Tibial nerve (tissue), 4 donors: ENCODE data around the gene RAB3A. TPM values are rescaled to one million over a fixed set of nuclear protein-coding genes. Genes with fewer than 3 reads are reported as not detected.

Experiments
- DNase-seq, 2 donors: peaks; one replicate each; pipeline ENCODE4 v3.0.0-alpha.2; 2019; ENCODE audit warnings: low spot score in 2 of 2
- H3K27ac ChIP-seq, 4 donors: fragments of 200-600 bp; sonication (generic) in 3 of 4; one replicate each; pipeline ENCODE4 v1.5.1; 2017 to 2019; ENCODE audit warnings: mild to moderate bottlenecking in 1 of 4
- H3K27me3 ChIP-seq, 2 donors: fragments of 200-600 bp; sonication (generic) in 1 of 2; one replicate each; pipeline versions ENCODE4 v1.5.1 to v1.6.0; 2017 to 2019
- H3K36me3 ChIP-seq, 3 donors: fragments of 200-600 bp; sonication (generic); one replicate each; pipeline ENCODE4 v1.5.1; 2018 to 2019
- H3K4me1 ChIP-seq, 4 donors: fragments of 200-600 bp; sonication (generic) in 3 of 4; one replicate each; pipeline ENCODE4 v1.5.1; 2017 to 2019
- H3K4me3 ChIP-seq, 4 donors: fragments of 200-600 bp; sonication (generic) in 3 of 4; one replicate each; pipeline ENCODE4 v1.5.1; 2017 to 2019; ENCODE audit warnings: mild to moderate bottlenecking in 1 of 4, moderate library complexity in 1 of 4
- H3K9me3 ChIP-seq, 4 donors: fragments of 200-600 bp; sonication (generic) in 3 of 4; one replicate each; pipeline ENCODE4 v1.5.1; 2017 to 2019
- EP300 ChIP-seq, 2 donors: sonication (generic); formaldehyde crosslinking; IDR thresholded peaks; one replicate each; pipeline ENCODE4 v1.6.1; 2017; ENCODE audit warnings: antibody characterized with exemption in 2 of 2, mild to moderate bottlenecking in 1 of 2
- POLR2A ChIP-seq, 2 donors: fragments of 450-650 bp; IDR thresholded peaks; one replicate each; pipeline ENCODE4 v1.6.1; 2017; ENCODE audit warnings: antibody characterized with exemption in 2 of 2, mild to moderate bottlenecking in 2 of 2, moderate library complexity in 2 of 2
- WGBS, 2 donors: methylation state at CpG; one replicate each; pipeline ENCODE4 v1.1.5; 2018; 5-methylcytosine and 5-hydroxymethylcytosine counted together
- total RNA-seq, 4 donors: library from RNA; depleted of rRNA; stranded (reverse); fragments of >200 nt; gene quantifications; one replicate each; pipeline ENCODE4 v1.1.0, GENCODE V29; 2016
- TF ChIP-seq, protein P1 (sequence below), 5 experiments: fragments of 200-600 bp in 3 of 5; fragments of 450-650 bp in 2 of 5; sonication (generic) in 3 of 5; IDR thresholded peaks; one replicate each; pipeline ENCODE4 v1.5.1; 2016 to 2019; ENCODE audit warnings: antibody characterized with exemption in 5 of 5, mild to moderate bottlenecking in 3 of 5, moderate library complexity in 2 of 5

RAB3A gene, protein sequence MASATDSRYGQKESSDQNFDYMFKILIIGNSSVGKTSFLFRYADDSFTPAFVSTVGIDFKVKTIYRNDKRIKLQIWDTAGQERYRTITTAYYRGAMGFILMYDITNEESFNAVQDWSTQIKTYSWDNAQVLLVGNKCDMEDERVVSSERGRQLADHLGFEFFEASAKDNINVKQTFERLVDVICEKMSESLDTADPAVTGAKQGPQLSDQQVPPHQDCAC
- total RNA-seq, result 1 to 10 TPM in 3 of 4 donors, not detected in 1; 1.5 to 5.1 (median 3.9) TPM

DNA sequence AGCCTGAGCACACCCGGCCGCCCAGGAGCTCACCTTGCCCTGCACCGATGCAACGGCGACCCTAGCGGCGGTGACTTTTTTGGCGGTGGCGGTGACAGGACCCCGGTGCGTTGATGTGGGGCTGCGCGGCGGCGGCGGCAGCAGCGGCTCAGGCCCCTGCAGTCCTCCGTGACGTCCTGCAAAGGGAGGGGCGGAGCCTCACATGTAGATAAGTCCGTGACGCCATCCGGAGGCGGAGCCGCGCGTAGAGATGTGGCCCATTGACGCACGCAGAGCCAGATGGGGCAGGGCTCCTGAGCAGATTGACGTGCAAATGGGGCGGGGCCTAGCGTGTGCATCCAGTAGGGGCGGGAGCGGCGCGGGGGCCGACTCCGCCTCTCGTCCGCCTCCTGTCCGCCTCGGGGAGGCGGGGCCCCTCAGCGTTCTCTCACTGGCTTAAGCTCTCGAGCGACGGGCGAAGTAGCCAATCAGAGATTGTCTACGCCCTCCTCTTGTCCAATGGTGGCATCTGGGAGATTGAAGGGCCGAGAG is at the start of gene RAB3A:
Gene RAB3A (minus strand): TSS at position 180 of the 531 bp plus-strand sequence. CDS start 1,302 bp downstream, outside the sequence.
- 0 to 1% methylated on average over 21 to 29 of the region's 50 CpGs for WGBS, 2 donors
- Histone ChIP-seq H3K9me3 (no peaks in the 10 kb centered on the region), H3K27me3 (peaks cover 0 to 8% of the 10 kb centered on the region in 2 donors), H3K27ac (peak within 1 kb of the TSS; percentile 94 to 100 (median 98)), H3K4me1 (peaks cover 0 to 35% (median 16%) of the 10 kb centered on the region in 4 donors), H3K36me3 (peaks cover 0 to 22% (median 0%) of the 10 kb centered on the region in 3 donors), H3K4me3 (peak within 1 kb of the TSS; percentile 59 to 79 (median 70))
- peak; percentile 100 for DNase-seq
- TF ChIP-seq EP300 (IDR thresholded peaks at IDR 0.05) (peak; percentile 84 to 97), POLR2A (IDR thresholded peaks at IDR 0.05) (peak in 1 of 2 donors; percentile 81)
- TF ChIP-seq, protein P1, sequence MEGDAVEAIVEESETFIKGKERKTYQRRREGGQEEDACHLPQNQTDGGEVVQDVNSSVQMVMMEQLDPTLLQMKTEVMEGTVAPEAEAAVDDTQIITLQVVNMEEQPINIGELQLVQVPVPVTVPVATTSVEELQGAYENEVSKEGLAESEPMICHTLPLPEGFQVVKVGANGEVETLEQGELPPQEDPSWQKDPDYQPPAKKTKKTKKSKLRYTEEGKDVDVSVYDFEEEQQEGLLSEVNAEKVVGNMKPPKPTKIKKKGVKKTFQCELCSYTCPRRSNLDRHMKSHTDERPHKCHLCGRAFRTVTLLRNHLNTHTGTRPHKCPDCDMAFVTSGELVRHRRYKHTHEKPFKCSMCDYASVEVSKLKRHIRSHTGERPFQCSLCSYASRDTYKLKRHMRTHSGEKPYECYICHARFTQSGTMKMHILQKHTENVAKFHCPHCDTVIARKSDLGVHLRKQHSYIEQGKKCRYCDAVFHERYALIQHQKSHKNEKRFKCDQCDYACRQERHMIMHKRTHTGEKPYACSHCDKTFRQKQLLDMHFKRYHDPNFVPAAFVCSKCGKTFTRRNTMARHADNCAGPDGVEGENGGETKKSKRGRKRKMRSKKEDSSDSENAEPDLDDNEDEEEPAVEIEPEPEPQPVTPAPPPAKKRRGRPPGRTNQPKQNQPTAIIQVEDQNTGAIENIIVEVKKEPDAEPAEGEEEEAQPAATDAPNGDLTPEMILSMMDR (IDR thresholded peaks at IDR 0.05), result peak in 2 of 5 experiments; percentile 20 to 41

DNA sequence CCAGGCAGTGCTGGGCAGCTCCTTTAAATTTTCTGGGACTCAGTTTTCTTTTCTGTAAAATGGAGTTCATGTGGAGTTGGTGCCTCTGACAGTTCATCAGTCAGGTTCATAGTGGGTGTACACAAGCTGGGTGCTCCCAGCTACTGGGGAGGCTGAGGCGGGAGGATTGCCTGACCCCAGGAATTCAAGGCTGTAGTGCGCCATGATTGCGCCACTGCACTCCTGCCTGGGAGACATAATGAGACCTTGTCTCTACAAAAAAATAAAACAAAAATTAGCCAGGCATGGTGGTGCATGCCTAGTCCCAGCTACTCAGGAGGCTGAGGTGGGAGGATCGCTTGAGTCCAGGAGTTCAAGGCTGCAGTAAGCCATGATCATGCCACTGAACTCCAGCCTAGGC is 49.3 kb upstream of the RAB3A start:
- Histone ChIP-seq H3K27ac (no peak overlapping the region), H3K4me1 (peaks cover 0 to 13% (median 0%) of the 10 kb centered on the region in 4 donors), H3K27me3 (peaks cover 0 to 20% of the 10 kb centered on the region in 2 donors), H3K4me3 (no peak overlapping the region), H3K9me3 (peaks cover 0 to 6% (median 0%) of the 10 kb centered on the region in 4 donors), H3K36me3 (peaks cover 0 to 18% (median 0%) of the 10 kb centered on the region in 3 donors)
- DNase-seq, result no peak
- 76 to 81% methylated on average over 4 of the region's 4 CpGs for WGBS, 2 donors
- TF ChIP-seq, protein P1 (IDR thresholded peaks at IDR 0.05), result no peak
- TF ChIP-seq POLR2A (IDR thresholded peaks at IDR 0.05) (no peak), EP300 (IDR thresholded peaks at IDR 0.05) (no peak)

DNA sequence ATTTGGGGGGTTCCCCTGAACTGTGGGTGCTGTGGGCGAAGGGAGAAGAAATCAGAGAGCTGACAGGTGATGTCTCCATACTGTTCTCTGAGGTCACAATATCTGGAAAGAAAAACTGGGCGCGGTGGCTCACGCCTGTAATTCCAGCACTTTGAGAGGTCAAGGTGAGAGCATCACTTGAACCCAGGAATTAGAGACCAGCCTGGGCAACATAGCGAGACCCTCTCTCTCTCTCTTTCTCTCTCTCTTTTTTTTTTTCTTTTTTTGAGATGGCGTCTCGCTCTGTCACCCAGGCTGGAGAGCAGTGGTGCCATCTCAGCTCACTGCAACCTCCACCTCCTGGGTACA is 48.5 kb upstream of the RAB3A start:
- no peak overlapping the region for H3K4me3 ChIP-seq
- H3K27ac ChIP-seq, result no peak overlapping the region
- no peak for DNase-seq
- peaks cover 0 to 20% of the 10 kb centered on the region in 2 donors for H3K27me3 ChIP-seq
- peaks cover 0 to 10% (median 0%) of the 10 kb centered on the region in 3 donors for H3K36me3 ChIP-seq
- peaks cover 0 to 6% (median 0%) of the 10 kb centered on the region in 4 donors for H3K9me3 ChIP-seq
- peaks cover 0 to 13% (median 0%) of the 10 kb centered on the region in 4 donors for H3K4me1 ChIP-seq
- 75 to 82% methylated on average over 7 of the region's 7 CpGs for WGBS, 2 donors
- TF ChIP-seq, protein P1 (IDR thresholded peaks at IDR 0.05), result no peak
- TF ChIP-seq EP300 (IDR thresholded peaks at IDR 0.05) (no peak), POLR2A (IDR thresholded peaks at IDR 0.05) (no peak)

DNA sequence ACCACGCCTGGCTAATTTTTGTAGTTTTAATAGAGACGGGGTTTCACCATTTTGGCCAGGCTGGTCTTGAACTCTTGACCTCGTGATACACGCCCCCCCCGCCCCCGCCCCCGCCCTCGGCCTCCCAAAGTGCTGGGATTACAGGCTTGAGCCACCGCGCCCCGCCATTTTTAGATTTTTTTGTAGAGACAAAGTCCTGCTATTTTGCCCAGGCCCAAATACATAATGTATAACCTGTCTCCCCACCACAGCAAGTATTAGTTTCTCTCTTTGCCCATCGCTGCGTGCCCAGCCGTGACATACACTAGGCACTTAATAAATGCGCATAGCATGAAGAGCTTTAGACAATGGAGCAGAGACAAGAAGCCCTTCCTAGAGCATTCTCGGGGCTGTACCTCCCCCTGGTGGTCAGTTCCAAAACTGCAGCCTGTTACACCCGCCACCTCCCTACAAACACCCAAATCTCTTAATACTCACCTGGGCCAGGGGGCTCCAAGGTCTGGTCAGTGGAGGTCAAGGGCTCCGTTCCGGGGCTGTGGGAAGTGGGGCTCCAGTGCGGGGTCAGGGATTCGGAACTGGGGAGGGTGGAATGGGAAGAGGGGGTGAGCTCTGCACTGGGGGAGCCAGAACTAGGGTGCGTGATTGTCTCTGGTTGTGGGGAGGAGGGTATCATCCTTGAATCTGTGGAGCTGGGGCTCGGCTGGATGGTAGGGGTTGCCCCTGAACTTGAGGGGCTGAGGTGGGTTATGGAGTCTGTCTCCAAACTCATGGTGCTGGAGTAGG is 47.9 kb upstream of the RAB3A start:
- WGBS, 2 donors, result 20 to 28% methylated on average over 18 to 23 of the region's 23 CpGs
- Histone ChIP-seq H3K4me3 (no peak overlapping the region), H3K4me1 (peaks cover 0 to 13% (median 0%) of the 10 kb centered on the region in 4 donors), H3K27ac (no peak overlapping the region), H3K9me3 (peaks cover 0 to 6% (median 0%) of the 10 kb centered on the region in 4 donors), H3K36me3 (peaks cover 0 to 5% (median 0%) of the 10 kb centered on the region in 3 donors), H3K27me3 (peaks cover 0 to 20% of the 10 kb centered on the region in 2 donors)
- peak; percentile 62 to 87 for DNase-seq
- TF ChIP-seq EP300 (IDR thresholded peaks at IDR 0.05) (peak in 1 of 2 donors; percentile 40), POLR2A (IDR thresholded peaks at IDR 0.05) (no peak)
- TF ChIP-seq, protein P1 (IDR thresholded peaks at IDR 0.05), result peak; percentile 90 to 98 (median 96)
